ENCODE results near the gene CANX.

CANX gene

DNA sequence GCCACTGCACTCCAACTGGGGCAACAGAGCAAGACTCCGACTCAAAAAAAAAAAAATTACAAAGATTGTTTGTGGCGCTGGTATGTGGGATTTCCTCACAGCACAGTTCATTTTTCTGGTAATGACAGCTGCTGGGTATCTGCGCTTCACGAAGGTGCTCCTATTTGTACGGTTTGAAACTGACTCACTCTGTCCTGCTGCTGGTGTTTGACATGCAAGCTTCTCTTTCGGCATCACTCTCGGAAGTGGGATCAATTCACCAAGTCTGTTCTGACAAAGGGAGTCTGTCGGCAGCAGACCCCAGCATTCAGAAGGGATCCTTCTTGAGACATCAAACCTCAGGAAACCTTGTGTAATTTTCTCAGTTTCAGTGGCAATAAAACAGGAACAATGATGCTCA is 60.2 kb downstream of the CANX start:
- no peak for DNase-seq (ENCODE audit: low read depth in 3 of 3)

DNA sequence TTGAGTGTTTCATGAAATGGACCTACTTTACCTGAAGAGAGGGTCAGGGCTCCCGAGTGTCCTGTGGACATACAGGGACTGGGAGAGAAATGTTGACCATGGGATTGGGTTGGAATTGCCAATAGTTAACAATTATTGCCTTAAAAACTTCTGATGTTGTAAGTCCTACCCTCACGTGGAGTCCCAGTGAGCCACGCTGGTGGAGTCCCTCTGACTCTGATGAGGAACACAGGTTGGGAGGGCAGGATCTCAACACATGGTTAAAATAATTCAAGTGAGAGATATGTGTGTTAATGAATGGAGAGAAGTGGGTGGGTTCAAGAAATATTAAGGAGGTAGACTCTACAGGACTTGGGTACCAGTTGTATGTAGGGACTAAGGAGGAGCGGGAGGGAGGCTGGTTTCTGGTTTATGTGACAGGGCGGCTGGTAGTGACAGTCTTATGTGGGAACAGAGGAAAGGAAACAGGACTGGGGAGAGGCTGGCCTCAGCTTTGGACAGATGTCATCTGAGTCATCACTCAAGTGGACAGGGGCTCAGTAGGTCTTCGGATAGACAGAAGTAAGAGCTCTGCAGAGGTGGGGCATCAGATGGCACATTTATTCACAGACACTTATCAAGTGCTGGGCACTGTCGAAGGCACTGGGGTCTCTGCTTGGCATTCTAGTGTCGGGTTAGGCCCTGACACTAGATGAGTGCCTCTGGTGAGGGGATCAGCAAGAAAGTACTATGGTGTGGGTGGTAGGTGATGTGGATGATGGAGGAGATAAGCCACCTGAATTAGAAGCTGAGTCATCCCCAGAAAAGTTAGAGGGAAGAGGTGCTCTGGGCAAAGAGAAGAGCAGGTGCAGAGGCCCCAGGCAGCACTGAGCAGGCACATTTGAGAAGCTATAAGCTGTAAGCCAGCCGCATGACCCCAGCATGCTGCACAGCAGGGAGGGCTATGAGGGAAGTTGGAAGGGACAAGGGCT is 61.1 kb downstream of the CANX start:
- peak; percentile 4 to 5 (median 5) for DNase-seq (ENCODE audit: low read depth in 3 of 3)

DNA sequence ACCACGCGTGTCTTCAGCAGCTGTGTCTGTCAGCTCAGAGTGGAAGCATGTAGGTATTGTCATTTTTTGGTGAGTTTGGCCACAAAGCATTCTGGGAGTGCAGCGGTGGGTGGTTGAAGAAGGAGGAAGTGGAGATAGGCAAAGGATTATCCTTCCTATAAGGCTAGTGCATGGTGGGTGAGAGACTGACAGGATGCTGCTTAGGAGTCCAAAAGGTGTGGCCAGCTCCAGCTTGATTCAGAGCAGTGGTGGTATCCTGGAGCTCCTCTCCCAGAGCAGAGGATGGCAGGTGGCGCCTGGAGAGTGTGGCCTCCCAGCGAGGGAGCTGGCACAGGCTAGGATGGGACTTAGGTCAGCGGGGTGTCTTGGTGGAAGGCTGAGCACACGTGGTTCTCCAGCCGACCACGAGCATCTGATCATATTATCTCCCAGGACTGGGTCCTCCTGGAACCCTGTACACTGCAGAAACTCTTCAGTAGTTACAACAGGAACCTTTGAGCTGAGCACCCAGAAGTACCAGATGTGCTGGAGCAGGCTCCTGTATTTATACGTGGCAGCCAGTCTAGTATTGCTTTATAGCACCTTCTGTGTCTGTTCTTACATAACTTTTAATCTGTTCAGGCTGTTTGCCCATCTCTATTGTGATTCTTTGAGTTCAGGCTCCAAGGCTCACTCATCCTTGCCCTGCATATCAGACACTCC is 63.5 kb downstream of the CANX start:
- DNase-seq (ENCODE audit: low read depth in 3 of 3): no peak

DNA sequence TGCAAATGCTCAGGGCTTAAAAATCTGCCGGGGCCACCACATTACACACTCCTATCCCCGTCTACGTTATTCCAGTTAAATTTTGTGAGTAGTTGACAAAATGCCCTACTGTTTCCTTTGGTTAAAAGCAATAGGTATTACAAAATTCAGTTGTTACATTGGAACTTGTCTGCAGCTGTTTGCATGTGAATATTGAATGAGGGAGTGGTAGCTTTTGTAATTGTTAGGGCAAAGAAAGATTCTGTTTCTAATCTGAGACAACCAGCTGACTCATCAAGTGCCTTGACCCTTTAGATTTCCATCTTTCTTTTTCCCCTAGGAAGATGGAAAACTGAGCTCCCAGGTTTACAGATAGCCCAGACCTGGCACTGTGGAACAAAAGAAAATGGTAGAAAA is 64.0 kb downstream of the CANX start:
- no peak for DNase-seq (ENCODE audit: low read depth in 3 of 3)

DNA sequence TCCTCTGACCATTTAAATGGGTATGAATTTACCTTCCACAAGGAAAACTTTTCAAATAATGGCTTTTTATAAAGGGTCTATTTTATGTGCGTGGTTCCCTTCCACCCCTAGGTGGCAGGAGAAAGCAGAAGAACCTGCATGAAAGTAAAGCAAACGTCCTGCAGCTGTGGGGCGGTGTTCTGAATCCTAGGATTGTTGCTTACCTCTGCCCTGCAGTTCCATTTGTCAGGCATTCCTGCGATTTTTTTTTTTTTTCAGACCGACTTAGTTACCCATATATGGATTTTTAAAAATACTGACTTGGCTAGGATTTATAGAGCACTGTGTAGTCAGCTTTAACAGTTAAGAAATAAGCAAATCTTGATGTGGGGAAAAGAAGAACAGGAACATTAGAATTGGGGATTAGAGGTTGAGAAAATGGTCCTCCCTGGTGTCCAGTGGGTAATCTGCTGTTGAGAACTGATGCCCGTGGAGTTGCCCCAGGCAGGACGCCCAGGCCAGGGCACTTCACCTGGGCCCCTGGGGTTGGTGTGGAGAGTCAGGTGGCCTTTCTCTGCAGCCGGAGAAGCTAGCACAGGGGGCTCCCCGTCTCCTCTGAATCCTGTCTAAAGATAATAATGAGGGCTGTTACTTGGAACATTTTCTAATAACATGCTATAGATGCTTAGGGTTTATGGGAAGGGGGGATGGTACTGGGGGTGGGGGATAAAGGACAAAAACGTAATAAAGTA is 64.6 kb downstream of the CANX start:
- peak; percentile 9 to 36 (median 12) for DNase-seq (ENCODE audit: low read depth in 3 of 3)

DNA sequence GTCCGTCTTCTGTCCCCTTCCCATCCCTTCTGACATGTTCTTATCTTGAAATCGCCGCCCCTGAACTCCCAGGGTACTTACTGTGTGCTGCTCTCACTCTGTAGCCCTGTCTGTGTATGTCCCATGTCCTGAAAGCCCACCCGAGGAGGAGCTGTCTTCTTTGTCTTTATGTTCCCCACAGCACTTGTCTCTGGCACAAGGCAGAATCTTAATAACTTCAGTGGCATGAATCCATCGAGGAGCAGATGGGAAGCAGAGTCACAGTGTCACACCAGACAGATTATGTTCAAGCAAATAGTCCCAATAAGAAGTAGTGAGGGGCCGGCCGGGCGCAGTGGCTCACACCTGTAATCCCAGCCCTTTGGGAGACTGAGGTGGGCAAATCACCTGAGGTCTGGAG is 65.3 kb downstream of the CANX start:
- no peak for DNase-seq (ENCODE audit: low read depth in 3 of 3)

DNA sequence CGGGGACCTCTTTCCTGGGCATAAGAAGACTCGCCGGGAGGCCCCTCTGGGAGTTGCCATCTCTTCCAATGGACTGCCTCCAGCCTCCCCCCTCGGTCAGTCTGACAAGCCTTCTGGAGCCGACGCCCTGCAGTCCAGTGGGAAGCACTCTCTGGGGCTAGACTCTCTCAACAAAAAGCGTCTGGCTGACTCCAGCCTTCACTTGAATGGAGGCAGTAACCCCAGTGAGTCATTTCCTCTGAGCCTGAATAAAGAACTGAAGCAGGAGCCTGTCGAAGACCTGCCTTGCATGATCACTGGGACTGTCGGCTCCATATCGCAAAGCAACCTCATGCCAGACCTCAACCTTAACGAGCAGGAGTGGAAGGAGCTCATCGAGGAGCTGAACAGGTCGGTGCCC is 66.6 kb downstream of the CANX start:
- no peak for DNase-seq (ENCODE audit: low read depth in 3 of 3)

DNA sequence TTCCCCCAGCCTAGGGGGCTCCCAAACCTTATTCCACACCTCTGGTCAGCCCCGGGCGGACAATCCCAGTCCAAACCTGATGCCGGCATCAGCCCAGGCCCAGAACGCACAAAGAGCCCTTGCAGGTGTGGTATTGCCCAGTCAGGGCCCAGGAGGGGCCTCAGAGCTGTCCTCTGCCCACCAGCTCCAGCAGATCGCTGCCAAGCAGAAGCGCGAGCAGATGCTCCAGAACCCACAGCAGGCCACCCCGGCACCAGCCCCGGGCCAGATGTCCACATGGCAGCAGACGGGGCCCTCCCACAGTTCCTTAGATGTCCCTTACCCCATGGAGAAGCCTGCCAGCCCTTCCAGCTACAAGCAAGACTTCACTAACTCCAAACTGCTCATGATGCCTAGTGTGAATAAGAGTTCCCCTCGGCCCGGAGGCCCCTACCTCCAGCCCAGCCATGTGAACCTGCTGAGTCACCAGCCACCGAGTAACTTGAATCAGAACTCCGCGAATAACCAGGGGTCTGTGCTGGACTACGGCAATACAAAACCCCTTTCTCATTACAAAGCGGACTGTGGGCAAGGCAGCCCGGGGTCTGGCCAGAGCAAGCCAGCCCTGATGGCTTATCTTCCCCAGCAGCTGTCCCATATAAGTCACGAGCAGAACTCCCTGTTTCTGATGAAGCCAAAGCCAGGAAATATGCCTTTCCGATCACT is 67.4 kb downstream of the CANX start:
- no peak for DNase-seq (ENCODE audit: low read depth in 3 of 3)

DNA sequence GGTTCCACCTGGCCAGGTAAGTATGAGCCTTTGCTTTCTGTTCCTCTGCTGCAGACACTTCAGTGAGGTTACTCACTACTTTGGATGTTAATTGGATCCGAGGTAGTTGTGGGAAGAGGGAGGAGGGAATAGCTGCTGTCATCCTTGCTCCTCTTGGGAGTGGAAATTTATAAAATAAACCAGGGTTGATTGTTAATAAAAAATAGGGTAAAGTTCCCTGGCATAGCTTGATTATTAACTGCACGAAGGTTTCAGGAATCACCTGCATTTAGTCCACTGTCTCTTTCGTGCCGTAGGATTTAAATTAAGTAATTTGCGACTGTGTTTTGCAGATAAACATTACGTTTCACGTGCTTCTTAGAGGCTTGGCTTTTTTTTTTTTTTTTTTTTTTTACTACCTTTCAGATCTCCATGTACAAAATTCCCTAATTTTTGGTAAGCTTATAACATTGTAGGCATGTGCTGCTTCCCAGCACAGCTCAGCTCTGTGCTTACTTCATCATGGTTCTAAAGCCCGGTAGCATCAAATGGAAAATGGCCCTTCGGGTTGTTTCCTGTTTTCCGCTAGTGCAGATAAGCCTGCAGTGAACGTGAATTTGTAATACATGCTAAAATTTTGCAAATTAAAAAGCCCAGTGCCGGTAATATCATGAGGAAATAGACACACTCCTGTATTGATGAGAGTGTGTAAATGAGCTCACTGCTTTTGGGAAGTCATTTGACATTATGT is 68.1 kb downstream of the CANX start:
- DNase-seq (ENCODE audit: low read depth in 3 of 3): no peak

DNA sequence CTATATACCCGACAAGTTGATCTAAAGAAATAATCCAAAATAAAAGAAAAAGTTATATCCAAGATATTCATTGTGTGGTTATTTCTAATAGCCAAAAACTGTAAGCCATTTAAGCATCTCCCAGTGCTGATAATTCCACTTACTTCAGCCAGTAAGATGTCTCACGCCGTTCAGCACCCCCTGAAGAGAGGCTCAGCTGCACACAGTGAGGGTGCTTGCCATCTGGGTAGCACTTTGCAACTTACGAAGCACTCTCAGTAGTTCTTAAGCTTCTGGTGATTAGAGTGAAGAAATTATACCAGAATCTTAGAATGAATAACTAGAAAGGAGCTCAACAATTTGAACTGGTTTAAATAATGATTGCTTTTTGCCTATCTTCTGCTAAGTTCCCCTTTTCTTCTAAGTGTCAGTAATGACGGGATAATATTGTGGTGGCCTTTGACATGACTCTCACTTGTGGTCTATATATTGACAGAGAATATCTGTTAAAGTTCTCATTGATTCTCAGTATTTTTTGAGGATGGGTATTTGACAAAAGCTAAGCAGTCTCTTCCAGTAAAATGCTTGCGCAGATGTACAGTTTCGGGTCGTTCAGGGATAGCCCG is 68.8 kb downstream of the CANX start:
- no peak for DNase-seq (ENCODE audit: low read depth in 3 of 3)

DNA sequence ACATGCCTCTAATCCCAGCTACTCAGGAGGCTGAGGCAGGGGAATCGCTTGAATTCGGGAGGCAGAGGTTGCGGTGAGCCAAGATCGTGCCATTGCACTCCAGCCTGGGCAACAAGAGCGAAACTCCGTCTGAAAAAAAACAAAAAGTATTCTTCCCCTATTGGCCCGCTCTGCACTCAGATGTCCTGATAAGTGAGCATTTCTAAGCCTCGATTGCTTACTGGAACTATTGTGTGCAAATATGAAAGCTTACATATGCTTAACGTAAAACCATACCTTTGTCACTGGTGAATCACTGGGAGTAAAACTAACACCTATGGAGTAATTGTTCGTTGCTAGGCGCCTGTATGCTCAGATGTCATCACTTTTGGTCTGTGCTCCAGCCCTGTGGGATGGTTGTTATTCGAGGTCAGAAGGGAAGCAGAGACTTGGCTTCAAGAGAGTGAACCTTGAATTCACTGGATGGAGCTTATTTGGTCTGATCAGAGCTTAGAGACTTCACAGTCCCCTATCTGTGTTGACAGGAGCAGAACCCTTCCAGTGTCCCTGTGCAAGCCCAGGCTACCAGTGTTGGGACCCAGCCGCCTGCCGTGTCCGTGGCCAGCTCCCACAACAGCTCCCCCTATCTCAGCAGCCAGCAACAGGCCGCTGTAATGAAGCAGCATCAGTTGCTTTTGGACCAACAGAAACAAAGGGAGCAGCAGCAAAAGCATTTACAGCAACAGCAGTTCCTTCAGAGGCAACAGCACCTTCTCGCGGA is 69.7 kb downstream of the CANX start:
- DNase-seq (ENCODE audit: low read depth in 3 of 3): no peak

DNA sequence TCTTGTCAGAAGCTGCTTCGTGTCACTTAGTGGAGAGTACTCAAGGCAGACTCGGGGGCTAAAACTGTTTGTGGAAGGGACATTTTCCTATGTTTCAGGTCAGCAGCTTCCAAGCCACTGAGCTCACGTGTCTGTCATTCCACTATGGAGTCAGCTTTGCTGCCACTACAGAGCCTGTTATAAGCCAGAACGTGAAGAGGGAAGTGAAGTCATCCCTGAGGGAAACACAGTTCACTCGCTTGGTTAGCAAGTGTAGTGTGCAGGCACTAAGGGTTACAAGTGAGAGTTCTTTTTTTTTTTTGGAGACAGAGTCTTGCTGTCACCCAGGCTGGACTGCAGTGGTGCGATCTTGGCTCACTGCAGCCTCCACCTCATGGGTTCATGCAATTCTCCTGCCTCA is 70.5 kb downstream of the CANX start:
- no peak for DNase-seq (ENCODE audit: low read depth in 3 of 3)

DNA sequence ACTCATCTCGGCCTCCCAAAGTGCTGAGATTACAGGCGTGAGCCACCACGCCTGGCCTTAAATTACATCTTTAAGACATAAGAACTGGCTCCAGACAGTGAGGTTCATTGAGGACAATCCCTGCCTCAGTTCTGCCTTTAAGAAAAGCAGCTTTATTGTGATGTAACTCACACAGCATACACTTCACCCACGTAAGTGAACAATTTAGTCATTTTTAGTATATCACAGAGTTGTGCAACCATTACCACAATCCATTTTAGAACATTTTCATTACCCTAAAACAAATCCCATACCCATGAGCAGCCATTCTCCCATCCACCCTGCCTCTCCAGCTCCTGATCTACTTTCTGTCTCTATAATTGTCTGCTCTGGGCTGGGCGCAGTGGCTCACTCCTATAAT is 71.0 kb downstream of the CANX start:
- no peak for DNase-seq (ENCODE audit: low read depth in 3 of 3)

DNA sequence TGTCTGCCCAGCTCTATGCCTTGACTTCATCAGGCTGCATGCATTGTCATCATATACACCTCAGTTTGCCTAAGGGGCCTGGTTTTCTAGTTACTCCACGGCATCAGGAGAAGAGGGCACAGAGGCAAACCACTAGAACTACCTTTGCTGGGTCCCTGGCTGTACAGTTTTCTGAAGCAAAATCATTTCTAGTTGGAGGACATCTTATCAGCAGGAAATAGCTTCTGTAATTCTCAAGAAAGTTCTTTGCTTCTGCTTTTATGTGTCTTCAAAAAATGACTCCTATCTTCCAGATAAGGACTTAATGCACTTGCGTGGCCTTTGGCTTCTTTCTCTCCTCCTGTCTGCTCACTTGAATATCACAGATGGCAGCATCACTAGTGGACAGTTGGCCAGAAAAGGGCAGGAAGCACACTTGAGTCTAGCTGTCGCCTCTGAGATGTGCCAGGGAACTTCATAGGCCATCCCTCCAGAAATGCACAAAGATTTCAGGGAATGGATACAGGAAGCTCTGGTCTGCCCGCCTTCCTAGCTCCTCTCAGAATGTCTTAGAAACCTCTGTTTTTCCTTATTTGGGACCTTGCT is 72.6 kb downstream of the CANX start:
- DNase-seq (ENCODE audit: low read depth in 3 of 3): no peak

DNA sequence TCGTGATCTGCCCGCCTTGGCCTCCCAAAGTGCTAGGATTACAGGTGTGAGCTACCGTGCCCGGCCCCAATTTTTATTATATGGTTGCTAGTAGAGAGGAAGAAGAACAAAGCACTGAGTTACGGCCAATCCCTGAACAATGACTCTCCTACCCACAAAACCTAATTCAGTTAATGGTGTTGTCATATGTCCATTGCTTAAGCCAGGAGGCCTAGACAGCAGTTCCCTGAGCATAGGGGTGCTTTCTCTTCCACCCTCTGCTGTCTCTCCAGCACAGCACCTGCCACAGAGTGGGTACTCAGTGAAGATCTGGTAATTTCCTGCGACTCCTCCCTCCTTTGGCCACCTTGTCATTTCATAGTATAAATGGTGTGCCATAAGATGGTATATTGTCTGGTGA is 73.6 kb downstream of the CANX start:
- DNase-seq (ENCODE audit: low read depth in 3 of 3): no peak

DNA sequence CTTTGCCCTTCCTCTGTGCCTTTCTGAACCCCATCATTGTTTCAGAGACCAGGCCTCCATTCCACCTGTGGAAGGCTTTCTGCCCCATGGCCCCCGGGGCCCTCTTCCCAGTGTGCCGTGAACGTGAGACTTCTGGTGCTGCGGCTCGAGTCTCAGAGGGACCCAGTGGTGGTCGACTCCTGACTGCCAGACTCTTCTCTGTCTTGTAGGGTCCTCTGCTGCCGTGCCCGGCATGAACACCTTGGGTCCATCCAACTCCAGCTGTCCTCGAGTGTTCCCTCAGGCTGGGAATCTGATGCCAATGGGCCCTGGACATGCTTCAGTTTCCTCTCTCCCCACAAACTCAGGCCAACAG is 74.9 kb downstream of the CANX start:
- no peak for DNase-seq (ENCODE audit: low read depth in 3 of 3)

DNA sequence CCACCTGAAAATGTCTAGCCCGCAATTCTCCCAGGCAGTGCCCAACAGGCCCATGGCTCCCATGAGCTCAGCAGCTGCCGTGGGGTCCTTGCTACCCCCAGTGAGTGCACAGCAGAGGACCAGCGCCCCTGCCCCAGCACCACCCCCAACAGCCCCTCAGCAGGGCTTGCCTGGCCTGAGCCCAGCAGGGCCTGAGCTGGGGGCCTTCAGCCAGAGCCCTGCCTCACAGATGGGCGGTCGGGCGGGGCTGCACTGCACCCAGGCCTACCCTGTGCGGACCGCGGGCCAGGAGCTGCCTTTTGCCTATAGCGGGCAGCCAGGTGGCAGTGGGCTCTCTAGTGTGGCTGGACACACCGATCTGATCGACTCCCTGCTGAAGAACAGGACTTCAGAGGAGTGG is 75.7 kb downstream of the CANX start:
- DNase-seq (ENCODE audit: low read depth in 3 of 3): no peak

DNA sequence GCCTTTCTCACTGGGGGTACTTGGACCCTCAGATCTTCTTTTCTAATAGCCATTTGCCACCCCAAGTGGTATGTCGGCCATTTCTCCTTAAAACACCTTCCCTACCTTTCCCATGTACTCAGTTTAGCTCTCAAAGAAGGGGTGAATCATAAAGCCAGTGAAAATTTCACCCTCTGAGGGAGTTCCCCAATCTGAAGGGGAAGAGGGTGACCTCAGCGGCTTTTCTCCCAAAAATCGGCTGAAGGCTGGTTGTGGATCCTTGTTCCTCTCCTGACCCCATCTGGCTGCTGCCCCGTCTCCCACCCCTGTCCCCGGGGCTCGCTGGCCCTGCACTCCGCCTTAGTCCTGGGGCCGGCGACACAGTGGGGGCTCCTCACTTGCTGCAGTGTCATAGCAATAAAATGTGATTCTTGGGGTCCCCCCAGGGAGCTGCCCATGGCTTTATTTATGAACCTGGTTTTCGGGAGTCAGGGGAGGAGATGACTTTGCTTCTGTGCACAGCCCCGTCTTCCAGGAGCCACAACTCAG is 77.7 kb downstream of the CANX start:
- no peak for DNase-seq (ENCODE audit: low read depth in 3 of 3)

DNA sequence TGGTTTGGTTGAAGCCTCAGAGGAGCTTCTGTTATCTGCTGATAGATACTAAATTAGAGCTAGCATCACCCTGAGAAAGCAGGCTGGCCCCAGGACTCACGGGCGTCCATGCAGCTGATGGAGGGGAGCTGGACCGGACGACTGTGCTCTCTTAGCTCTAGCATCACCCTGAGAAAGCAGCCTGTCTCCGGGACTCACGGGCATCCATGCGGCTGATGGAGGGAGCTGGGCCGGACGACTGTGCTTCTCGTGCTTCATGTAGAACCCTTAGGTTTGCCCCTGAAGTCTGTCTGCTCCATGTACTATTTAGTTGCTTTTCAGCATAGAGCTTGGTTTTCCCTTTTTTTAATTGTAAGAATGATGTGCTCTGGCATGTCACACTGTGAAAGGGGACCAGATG is 78.7 kb downstream of the CANX start:
- no peak for DNase-seq (ENCODE audit: low read depth in 3 of 3)
